Upper lobe of left lung (tissue), 6 donors: ENCODE measurements around the gene TMEM250. TPM values are rescaled to one million over a fixed set of nuclear protein-coding genes. Genes with fewer than 3 reads are reported as not detected.
A peak's percentile ranks its signal among the peaks of the same experiment; 100 is the strongest.

Experiments used
- ATAC-seq, 2 donors: fragments of 200-7000 bp; cut with Tn5 transposase; one replicate each; pipeline ENCODE4 v1.9.1; 2022; ENCODE audit warnings: mild to moderate bottlenecking in 2 of 2, moderate library complexity in 2 of 2; ENCODE audit not compliant: low FRiP score in 2 of 2
- DNase-seq, 2 donors: peaks; one replicate each; pipeline ENCODE4 v3.0.0-alpha.2; 2019 to 2020
- H3K27ac ChIP-seq, 4 donors: fragments of 200-600 bp; sonication (generic); one replicate each; pipeline ENCODE4 v1.5.1; 2016 to 2019
- H3K27me3 ChIP-seq, 4 donors: fragments of 200-600 bp; sonication (generic); one replicate each; pipeline ENCODE4 v1.5.1; 2017 to 2019
- H3K36me3 ChIP-seq, 4 donors: fragments of 200-600 bp; sonication (generic); one replicate each; pipeline ENCODE4 v1.5.1; 2016 to 2019
- H3K4me1 ChIP-seq, 4 donors: fragments of 200-600 bp; sonication (generic); one replicate each; pipeline ENCODE4 v1.5.1; 2018 to 2019
- H3K4me3 ChIP-seq, 4 donors: fragments of 200-600 bp; sonication (generic); one replicate each; pipeline ENCODE4 v1.5.1; 2017 to 2019; ENCODE audit warnings: mild to moderate bottlenecking in 2 of 4, moderate library complexity in 1 of 4
- H3K9me3 ChIP-seq, 4 donors: fragments of 200-600 bp; sonication (generic); one replicate each; pipeline ENCODE4 v1.5.1; 2018 to 2019
- EP300 ChIP-seq, 4 donors: sonication (generic); formaldehyde crosslinking; IDR thresholded peaks; one replicate each; pipeline ENCODE4 v1.5.1; 2017; ENCODE audit warnings: antibody characterized with exemption in 4 of 4, control low read depth in 2 of 4
- POLR2A ChIP-seq, 4 donors: fragments of 450-650 bp; IDR thresholded peaks; one replicate each; pipeline ENCODE4 v1.5.1; 2016 to 2017; ENCODE audit warnings: antibody characterized with exemption in 4 of 4, mild to moderate bottlenecking in 2 of 4
- POLR2AphosphoS5 ChIP-seq, 2 donors: sonication (generic); formaldehyde crosslinking; IDR thresholded peaks; one replicate each; pipeline ENCODE4 v1.5.1; 2017; ENCODE audit warnings: antibody characterized with exemption in 2 of 2
- WGBS, 2 donors: methylation state at CpG; one replicate each; pipeline ENCODE4 v1.1.5; 2017 to 2018; 5-methylcytosine and 5-hydroxymethylcytosine counted together
- total RNA-seq, 6 donors: library from RNA; depleted of rRNA in 4 of 6; stranded (reverse); fragments of >200 nt in 4 of 6; gene quantifications; one replicate each; pipeline versions ENCODE4 v1.1.0 to v1.2.1, GENCODE V29; 2016 to 2021
- TF ChIP-seq, protein P1 (sequence below), 6 experiments: fragments of 450-650 bp in 4 of 6; fragments of 200-600 bp in 2 of 6; sonication (generic) in 2 of 6; IDR thresholded peaks; one replicate each; pipeline ENCODE4 v1.5.1; 2016 to 2019; ENCODE audit warnings: antibody characterized with exemption in 6 of 6
- donor health status: DM: no; HTN: no; CAD: no; lungs with moderate emphysema.
- donor health status: DM: no; HTN: yes; CAD: no; lungs with severe emphysema.

TMEM250 gene
- total RNA-seq, 6 donors from 2014 or later: 37.6 to 49.6 (median 38.4) TPM

DNA sequence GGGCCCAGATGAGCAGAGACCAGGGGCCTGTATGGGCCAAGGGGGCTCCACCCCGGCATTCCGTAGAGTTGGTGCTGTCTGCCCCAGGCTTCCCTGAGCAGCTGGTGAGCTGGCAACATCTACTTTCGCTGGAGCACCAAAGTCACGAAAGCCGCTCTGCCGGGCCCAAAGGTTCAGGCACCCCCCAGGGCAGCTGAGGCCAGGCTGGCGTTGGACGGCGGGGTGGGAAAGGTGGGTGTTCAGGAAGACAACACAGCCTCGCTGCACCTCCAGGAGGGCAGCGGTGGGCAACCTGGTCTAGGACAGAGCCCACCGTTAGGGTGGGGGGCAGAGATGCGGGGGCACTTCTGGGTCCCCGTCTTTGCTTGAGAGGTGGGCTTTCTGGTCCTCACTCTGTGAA is 30.1 kb upstream of the TMEM250 start:
- no peaks in the 10 kb centered on the region for H3K4me1 ChIP-seq
- peaks cover 0 to 15% (median 4%) of the 10 kb centered on the region in 4 donors for H3K27me3 ChIP-seq
- no peaks in the 10 kb centered on the region for H3K36me3 ChIP-seq
- ATAC-seq: no peak
- peak in 1 of 2 donors; percentile 61 for DNase-seq
- no peak overlapping the region for H3K27ac ChIP-seq
- TF ChIP-seq EP300 (IDR thresholded peaks at IDR 0.05) (no peak), POLR2A (IDR thresholded peaks at IDR 0.05) (no peak), POLR2AphosphoS5 (IDR thresholded peaks at IDR 0.05) (no peak)
- TF ChIP-seq, protein P1, sequence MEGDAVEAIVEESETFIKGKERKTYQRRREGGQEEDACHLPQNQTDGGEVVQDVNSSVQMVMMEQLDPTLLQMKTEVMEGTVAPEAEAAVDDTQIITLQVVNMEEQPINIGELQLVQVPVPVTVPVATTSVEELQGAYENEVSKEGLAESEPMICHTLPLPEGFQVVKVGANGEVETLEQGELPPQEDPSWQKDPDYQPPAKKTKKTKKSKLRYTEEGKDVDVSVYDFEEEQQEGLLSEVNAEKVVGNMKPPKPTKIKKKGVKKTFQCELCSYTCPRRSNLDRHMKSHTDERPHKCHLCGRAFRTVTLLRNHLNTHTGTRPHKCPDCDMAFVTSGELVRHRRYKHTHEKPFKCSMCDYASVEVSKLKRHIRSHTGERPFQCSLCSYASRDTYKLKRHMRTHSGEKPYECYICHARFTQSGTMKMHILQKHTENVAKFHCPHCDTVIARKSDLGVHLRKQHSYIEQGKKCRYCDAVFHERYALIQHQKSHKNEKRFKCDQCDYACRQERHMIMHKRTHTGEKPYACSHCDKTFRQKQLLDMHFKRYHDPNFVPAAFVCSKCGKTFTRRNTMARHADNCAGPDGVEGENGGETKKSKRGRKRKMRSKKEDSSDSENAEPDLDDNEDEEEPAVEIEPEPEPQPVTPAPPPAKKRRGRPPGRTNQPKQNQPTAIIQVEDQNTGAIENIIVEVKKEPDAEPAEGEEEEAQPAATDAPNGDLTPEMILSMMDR (IDR thresholded peaks at IDR 0.05): no peak
- WGBS, 2 donors: 83 to 100% methylated on average over 1 to 11 of the region's 14 CpGs
- H3K4me3 ChIP-seq: no peak overlapping the region
- no peaks in the 10 kb centered on the region for H3K9me3 ChIP-seq

DNA sequence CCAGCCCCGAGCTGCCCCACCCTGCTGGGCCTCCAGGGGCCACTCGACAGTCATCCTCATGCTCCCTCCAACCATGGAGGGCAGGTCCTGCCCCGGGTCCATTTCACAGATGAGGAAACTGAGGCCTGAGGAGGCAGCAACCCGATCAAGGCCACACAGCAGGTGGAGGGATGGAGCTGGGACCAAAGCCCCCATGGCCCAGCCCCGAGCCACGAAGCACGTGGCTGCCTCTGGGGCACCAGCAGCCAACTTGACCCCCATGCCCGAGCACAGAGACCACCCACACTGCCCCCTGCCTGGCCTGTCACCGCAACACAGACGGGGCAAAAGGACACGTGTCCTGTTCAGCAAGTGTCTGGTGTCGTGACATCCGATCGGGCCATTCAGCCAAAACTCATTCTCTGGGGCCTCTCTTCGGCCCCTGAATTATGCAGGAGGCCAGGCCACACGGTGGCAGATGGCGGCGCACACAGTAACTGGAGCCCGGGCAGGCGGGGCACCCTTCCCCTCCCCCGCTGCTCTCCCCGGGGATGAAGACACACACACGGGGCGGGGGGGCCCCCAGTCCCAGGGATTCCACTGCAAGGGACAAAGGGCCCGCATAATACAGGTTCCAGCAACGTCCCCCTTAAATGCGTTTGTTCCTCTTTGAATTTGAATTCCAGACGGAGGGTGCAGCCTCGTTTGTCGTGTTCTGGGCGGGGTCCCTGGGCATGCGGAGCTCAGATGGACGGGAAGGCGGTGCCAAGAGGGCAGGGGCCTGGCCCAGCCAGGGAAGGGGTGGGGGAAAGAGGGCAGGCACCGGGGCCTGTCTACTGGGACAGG is 29.4 kb upstream of the TMEM250 start:
- DNase-seq (peak in 1 of 2 donors; percentile 60), ATAC-seq (no peak)
- peaks cover 0 to 20% (median 6%) of the 10 kb centered on the region in 4 donors for H3K27me3 ChIP-seq
- no peak overlapping the region for H3K27ac ChIP-seq
- 30 to 37% methylated on average over 13 to 33 of the region's 35 CpGs for WGBS, 2 donors
- no peaks in the 10 kb centered on the region for H3K36me3 ChIP-seq
- H3K4me3 ChIP-seq: no peak overlapping the region
- H3K4me1 ChIP-seq: no peaks in the 10 kb centered on the region
- TF ChIP-seq EP300 (IDR thresholded peaks at IDR 0.05) (no peak), POLR2AphosphoS5 (IDR thresholded peaks at IDR 0.05) (no peak), POLR2A (IDR thresholded peaks at IDR 0.05) (no peak)
- TF ChIP-seq, protein P1 (IDR thresholded peaks at IDR 0.05): no peak
- no peaks in the 10 kb centered on the region for H3K9me3 ChIP-seq

DNA sequence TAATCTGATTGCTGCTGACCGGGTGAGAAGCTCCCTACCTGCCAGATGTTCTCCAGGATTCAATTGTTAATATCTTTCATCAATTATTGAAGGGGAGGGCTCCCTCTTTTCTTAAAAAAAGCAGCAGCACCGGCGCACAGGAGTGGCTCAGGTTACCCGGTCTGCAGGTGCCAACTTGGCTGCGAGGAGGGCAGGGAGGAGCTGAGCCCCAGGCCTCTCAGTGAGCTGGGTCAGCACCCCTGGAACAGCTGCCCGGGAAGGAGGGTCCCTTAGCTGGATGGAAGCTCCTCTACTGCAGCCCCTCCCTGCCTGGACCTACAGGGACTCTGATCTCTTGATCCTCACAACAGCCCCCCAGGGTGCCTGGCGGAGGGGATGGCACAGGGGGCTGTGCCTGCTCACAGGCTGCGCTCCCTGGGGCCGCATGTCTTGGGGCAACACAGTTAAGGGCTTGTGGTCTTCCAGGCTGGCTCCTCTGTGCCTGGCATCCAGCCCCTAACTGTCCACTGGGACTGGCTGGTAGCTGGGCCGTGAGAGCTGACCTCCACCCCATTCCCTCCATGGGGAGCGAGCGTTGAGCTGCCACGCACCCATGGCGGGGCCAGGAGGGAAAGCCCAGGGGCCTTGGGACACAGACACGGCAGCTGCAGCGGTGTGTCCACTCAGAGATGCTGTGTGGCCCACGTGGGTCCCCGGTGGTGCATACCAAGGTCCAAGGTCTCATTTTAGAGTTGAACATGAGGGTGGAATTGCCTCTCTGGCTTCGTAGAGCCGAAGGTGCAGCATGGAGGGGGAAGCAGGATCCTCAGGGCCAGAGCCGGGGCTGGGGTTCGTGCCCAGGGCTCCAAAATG is 28.6 kb upstream of the TMEM250 start:
- Histone ChIP-seq H3K4me3 (no peak overlapping the region), H3K4me1 (no peaks in the 10 kb centered on the region), H3K9me3 (no peaks in the 10 kb centered on the region), H3K36me3 (no peaks in the 10 kb centered on the region), H3K27me3 (peaks cover 0 to 20% (median 6%) of the 10 kb centered on the region in 4 donors), H3K27ac (no peak overlapping the region)
- TF ChIP-seq, protein P1 (IDR thresholded peaks at IDR 0.05): no peak
- TF ChIP-seq EP300 (IDR thresholded peaks at IDR 0.05) (no peak), POLR2A (IDR thresholded peaks at IDR 0.05) (no peak), POLR2AphosphoS5 (IDR thresholded peaks at IDR 0.05) (no peak)
- ATAC-seq: no peak
- DNase-seq: peak in 1 of 2 donors; percentile 58
- 68 to 78% methylated on average over 3 to 21 of the region's 22 CpGs for WGBS, 2 donors

DNA sequence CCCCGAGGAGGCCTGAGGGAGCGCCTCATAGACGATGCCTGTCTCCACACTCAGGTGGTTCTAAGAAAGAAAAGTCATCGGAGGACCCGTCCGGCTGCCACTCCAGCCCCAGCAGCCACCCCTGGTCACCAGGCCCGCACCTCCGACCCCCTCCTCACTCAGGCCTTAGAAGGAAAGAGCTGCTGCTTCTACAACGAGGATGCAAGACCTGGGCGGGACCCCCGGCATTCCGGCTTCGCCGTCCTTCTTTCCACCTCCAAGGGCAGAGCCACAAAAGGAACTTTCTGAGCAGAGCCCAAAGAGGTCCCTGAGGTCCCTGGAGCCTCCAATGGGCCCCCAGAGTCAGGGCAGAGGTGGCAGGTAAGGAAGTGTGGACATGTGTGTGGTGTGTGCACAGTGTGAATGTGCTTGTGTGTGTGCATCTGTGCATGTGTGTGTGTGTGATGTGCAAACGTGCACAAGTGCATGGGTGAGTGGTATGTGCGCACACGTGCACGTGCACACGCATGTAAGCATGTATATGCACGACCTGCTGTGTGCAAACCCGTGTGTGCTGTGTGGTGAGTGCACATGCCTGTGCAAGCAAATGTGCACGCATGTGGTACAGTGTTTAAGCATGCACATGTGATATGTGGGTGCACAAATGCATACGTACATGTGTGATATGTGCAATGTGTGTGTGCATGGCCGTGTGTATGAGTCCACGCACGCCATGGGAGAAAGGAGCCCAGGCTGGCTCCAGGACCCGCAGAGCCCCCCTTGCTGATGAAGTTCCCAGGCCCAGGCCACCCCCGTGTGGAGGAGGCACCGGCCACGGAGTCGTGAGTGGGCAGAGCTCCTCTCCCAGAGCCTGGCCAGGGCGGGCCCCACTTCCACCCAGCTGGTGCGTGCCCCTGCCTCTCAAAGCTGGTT is 27.7 kb upstream of the TMEM250 start:
- Histone ChIP-seq H3K4me1 (no peaks in the 10 kb centered on the region), H3K9me3 (no peaks in the 10 kb centered on the region), H3K36me3 (no peaks in the 10 kb centered on the region), H3K27me3 (peaks cover 0 to 20% (median 6%) of the 10 kb centered on the region in 4 donors), H3K27ac (no peak overlapping the region), H3K4me3 (no peak overlapping the region)
- 71 to 73% methylated on average over 31 of the region's 33 CpGs for WGBS, 2 donors
- no peak for TF ChIP-seq EP300 (IDR thresholded peaks at IDR 0.05)
- TF ChIP-seq POLR2A (IDR thresholded peaks at IDR 0.05): no peak
- TF ChIP-seq, protein P1 (IDR thresholded peaks at IDR 0.05): no peak
- TF ChIP-seq POLR2AphosphoS5 (IDR thresholded peaks at IDR 0.05): no peak
- DNase-seq: peak in 1 of 2 donors; percentile 57
- ATAC-seq: no peak
